H9 (cell line): ENCODE measurements around the gene FADS3. TPM values are rescaled to one million over a fixed set of nuclear protein-coding genes. Genes with fewer than 3 reads are reported as not detected.

Experiments
- DNase-seq: peaks from one replicate; pipeline ENCODE4 v3.0.0-alpha.2; 2017
- H2AFZ ChIP-seq: one replicate; pipeline ENCODE4 v1.6.1; 2013; ENCODE audit warnings: mild to moderate bottlenecking, low read length, control low read depth, moderate library complexity
- H2AK5ac ChIP-seq: 2 replicates; pipeline ENCODE4 v1.6.1; 2013; ENCODE audit warnings: low read length, control low read depth, mixed read lengths; ENCODE audit not compliant: insufficient read length
- H2BK120ac ChIP-seq: one replicate; pipeline ENCODE4 v1.6.1; 2013; ENCODE audit warnings: low read depth, mild to moderate bottlenecking, low read length, control low read depth, inconsistent platforms; ENCODE audit not compliant: poor library complexity, severe bottlenecking
- H2BK12ac ChIP-seq: 2 replicates; pipeline ENCODE4 v1.6.1; 2013; ENCODE audit warnings: low read length, control low read depth, mixed read lengths, low read depth; ENCODE audit not compliant: insufficient read length
- H2BK15ac ChIP-seq: 2 replicates; pipeline ENCODE4 v1.6.1; 2013; ENCODE audit warnings: low read depth, low read length, control low read depth
- H2BK20ac ChIP-seq: one replicate; pipeline ENCODE4 v1.6.1; 2013; ENCODE audit warnings: low read depth, mild to moderate bottlenecking, low read length, control low read depth, inconsistent platforms; ENCODE audit not compliant: poor library complexity, severe bottlenecking
- H2BK5ac ChIP-seq: 2 replicates; pipeline ENCODE4 v1.6.1; 2013; ENCODE audit warnings: low read length, control low read depth, mixed read lengths; ENCODE audit not compliant: insufficient read length
- H3K14ac ChIP-seq: 2 replicates; pipeline ENCODE4 v1.6.1; 2013; ENCODE audit warnings: low read length, control low read depth; ENCODE audit not compliant: insufficient read depth
- H3K18ac ChIP-seq: 2 replicates; pipeline ENCODE4 v1.6.1; 2013; ENCODE audit warnings: low read depth, mild to moderate bottlenecking, mixed read lengths, low read length, control low read depth; ENCODE audit not compliant: insufficient read length
- H3K23ac ChIP-seq: 2 replicates; pipeline ENCODE4 v1.6.1; 2013; ENCODE audit warnings: low read length, control low read depth, mixed read lengths, low read depth; ENCODE audit not compliant: insufficient read length
- H3K23me2 ChIP-seq: 2 replicates; pipeline ENCODE4 v1.6.1; 2013; ENCODE audit warnings: low read depth, mild to moderate bottlenecking, mixed read lengths, low read length, control low read depth; ENCODE audit not compliant: insufficient read length, poor library complexity, severe bottlenecking
- H3K27ac ChIP-seq: 2 replicates; pipeline ENCODE4 v1.5.1; 2013; ENCODE audit warnings: low read length, control low read depth, mixed read lengths, low read depth; ENCODE audit not compliant: insufficient read length
- H3K27me3 ChIP-seq: 2 replicates; pipeline ENCODE4 v1.6.1; 2013; ENCODE audit warnings: low read length, control low read depth, inconsistent platforms; ENCODE audit not compliant: insufficient read depth
- H3K4ac ChIP-seq: 2 replicates; pipeline ENCODE4 v1.6.1; 2013; ENCODE audit warnings: low read depth, mild to moderate bottlenecking, control low read depth, inconsistent platforms, low read length, moderate library complexity
- H3K4me1 ChIP-seq: 2 replicates; pipeline ENCODE4 v1.6.1; 2013; ENCODE audit warnings: low read length, control low read depth, inconsistent platforms; ENCODE audit not compliant: insufficient read depth
- H3K4me2 ChIP-seq: 2 replicates; pipeline ENCODE4 v1.6.1; 2013; ENCODE audit warnings: low read length, control low read depth, mixed read lengths; ENCODE audit not compliant: insufficient read length, insufficient read depth
- H3K56ac ChIP-seq: 2 replicates; pipeline ENCODE4 v1.6.1; 2013; ENCODE audit warnings: low read depth, mild to moderate bottlenecking, mixed read lengths, low read length, control low read depth; ENCODE audit not compliant: insufficient read length
- H3K79me1 ChIP-seq: 2 replicates; pipeline ENCODE4 v1.6.1; 2013; ENCODE audit warnings: low read depth, mild to moderate bottlenecking, moderate library complexity, low read length, control low read depth, inconsistent platforms; ENCODE audit not compliant: insufficient read depth, poor library complexity, severe bottlenecking
- H3K79me2 ChIP-seq: 2 replicates; pipeline ENCODE4 v1.6.1; 2013; ENCODE audit warnings: low read length, control low read depth, inconsistent platforms; ENCODE audit not compliant: insufficient read depth
- H3K9ac ChIP-seq: 2 replicates; pipeline ENCODE4 v1.6.1; 2013; ENCODE audit warnings: low read length, control low read depth, mixed read lengths; ENCODE audit not compliant: insufficient read length; ENCODE audit errors: extremely low read depth
- H3K9me3 ChIP-seq: one replicate; pipeline ENCODE4 v1.6.1; 2013; ENCODE audit warnings: low read depth, low read length, inconsistent platforms; ENCODE audit not compliant: control insufficient read depth
- H3T11ph ChIP-seq: one replicate; pipeline ENCODE4 v1.6.1; 2013; ENCODE audit warnings: mild to moderate bottlenecking, low read length, control low read depth, inconsistent platforms
- H4K20me1 ChIP-seq: one replicate; pipeline ENCODE4 v1.6.1; 2013; ENCODE audit not compliant: control insufficient read depth, insufficient read length, insufficient read depth
- H4K5ac ChIP-seq: 2 replicates; pipeline ENCODE4 v1.6.1; 2013; ENCODE audit warnings: low read depth, mild to moderate bottlenecking, mixed read lengths, low read length, control low read depth; ENCODE audit not compliant: insufficient read length
- H4K8ac ChIP-seq: replicated peaks from 2 replicates; pipeline ENCODE4 v1.6.1; 2013; ENCODE audit warnings: low read length, control low read depth, mixed read lengths, low read depth; ENCODE audit not compliant: insufficient read length
- H4K91ac ChIP-seq: 2 replicates; pipeline ENCODE4 v1.6.1; 2013; ENCODE audit warnings: low read depth, mild to moderate bottlenecking, moderate library complexity, mixed read lengths, low read length, control low read depth; ENCODE audit not compliant: insufficient read length
- H3K27ac Mint-ChIP-seq, 3 experiments: 2 replicates in 2 of 3; 3 replicates in 1 of 3; pipeline ENCODE4 v1.8.0; 2020 to 2021; ENCODE audit warnings: mixed read lengths in 3 of 3, mild to moderate bottlenecking in 1 of 3, moderate library complexity in 1 of 3
- H3K27me3 Mint-ChIP-seq: 2 replicates; pipeline ENCODE4 v1.8.0; 2021; ENCODE audit warnings: low read depth, mild to moderate bottlenecking, moderate library complexity, mixed read lengths
- H3K36me3 Mint-ChIP-seq, 3 experiments: 2 replicates in 2 of 3; 3 replicates in 1 of 3; pipeline ENCODE4 v1.8.0; 2020 to 2021; ENCODE audit warnings: low read depth in 3 of 3, mixed read lengths in 3 of 3; ENCODE audit not compliant: insufficient read depth in 1 of 3
- H3K4me1 Mint-ChIP-seq, 2 experiments: 2 replicates each; pipeline ENCODE4 v1.8.0; 2020; ENCODE audit warnings: mixed read lengths in 2 of 2
- H3K4me3 Mint-ChIP-seq, 2 experiments: 2 replicates in 1 of 2; 3 replicates in 1 of 2; pipeline ENCODE4 v1.8.0; 2020 to 2021; ENCODE audit warnings: mild to moderate bottlenecking in 2 of 2, mixed read lengths in 2 of 2, moderate library complexity in 1 of 2
- H3K9me3 Mint-ChIP-seq, 2 experiments: 2 replicates in 1 of 2; 3 replicates in 1 of 2; pipeline ENCODE4 v1.8.0; 2020; ENCODE audit warnings: mild to moderate bottlenecking in 2 of 2, mixed read lengths in 2 of 2, moderate library complexity in 1 of 2
- WGBS: extraction: QIAGEN DNeasy Blood & Tissue Kit; methylation state at CpG from one replicate; pipeline ENCODE4 v1.1.7; 2013; ENCODE audit warnings: missing lambda C conversion rate, low lambda C conversion rate, mixed read lengths; ENCODE audit not compliant: insufficient read length; ENCODE audit errors: extremely low coverage; 5-methylcytosine and 5-hydroxymethylcytosine counted together
- total RNA-seq: library from RNA; stranded (reverse); gene quantifications from 2 replicates; pipeline ENCODE4 v1.2.1, GENCODE V29; 2021
- TF ChIP-seq, protein P1 (sequence below): fragments of 200-600 bp; sonication (generic); conservative IDR thresholded peaks from 3 replicates; pipeline ENCODE4 v1.8.0; 2021; ENCODE audit warnings: antibody characterized with exemption, mild to moderate bottlenecking

Gene FADS3
- total RNA-seq, 1 experiment from 2014 or later: 34.9 TPM

DNA sequence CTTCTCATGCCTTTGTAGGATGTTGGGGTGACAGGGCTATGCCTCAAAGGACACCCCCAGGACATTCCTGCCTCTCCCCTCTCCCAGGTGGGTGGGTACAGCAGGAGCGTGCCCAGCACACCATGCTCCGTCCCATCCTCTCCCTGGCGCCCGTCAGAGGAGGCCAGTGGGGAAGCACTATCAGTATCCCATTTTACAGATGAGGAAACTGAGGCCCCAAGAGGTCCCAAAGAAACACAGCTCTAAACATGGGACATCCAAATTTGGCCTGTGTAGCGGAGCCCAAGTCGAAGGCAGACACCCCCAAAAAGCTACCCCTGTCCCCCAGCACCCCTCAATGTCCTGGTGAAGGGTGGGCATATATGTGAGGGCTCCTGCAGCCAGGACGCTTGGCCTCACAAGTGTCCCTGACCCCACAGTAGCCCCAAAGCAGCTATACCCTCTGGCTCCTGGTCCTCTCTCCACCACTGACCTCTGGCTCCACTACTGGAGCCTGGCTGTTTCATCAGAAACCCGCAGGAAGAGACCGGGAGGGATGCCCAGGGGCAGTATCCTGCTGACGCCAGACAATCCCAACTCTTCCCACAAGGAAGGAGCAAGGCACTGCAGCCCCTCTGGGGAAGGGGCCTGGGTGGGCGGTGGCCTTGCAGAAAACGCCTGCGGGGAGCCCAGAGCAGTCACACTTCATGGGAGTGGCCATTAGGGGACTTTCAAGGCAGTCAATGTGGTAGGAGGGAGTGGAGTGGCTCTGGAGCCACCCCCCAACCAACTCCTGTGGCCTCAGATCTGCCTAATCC is 5.4 kb downstream of the FADS3 start:
- no peak overlapping the region for H2BK20ac ChIP-seq
- no peak overlapping the region for H3K4ac ChIP-seq
- no peaks in the 10 kb centered on the region for H4K20me1 ChIP-seq
- no peak overlapping the region for H2BK5ac ChIP-seq
- no peak overlapping the region for H3K4me3 Mint-ChIP-seq
- TF ChIP-seq, protein P1, sequence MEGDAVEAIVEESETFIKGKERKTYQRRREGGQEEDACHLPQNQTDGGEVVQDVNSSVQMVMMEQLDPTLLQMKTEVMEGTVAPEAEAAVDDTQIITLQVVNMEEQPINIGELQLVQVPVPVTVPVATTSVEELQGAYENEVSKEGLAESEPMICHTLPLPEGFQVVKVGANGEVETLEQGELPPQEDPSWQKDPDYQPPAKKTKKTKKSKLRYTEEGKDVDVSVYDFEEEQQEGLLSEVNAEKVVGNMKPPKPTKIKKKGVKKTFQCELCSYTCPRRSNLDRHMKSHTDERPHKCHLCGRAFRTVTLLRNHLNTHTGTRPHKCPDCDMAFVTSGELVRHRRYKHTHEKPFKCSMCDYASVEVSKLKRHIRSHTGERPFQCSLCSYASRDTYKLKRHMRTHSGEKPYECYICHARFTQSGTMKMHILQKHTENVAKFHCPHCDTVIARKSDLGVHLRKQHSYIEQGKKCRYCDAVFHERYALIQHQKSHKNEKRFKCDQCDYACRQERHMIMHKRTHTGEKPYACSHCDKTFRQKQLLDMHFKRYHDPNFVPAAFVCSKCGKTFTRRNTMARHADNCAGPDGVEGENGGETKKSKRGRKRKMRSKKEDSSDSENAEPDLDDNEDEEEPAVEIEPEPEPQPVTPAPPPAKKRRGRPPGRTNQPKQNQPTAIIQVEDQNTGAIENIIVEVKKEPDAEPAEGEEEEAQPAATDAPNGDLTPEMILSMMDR: no peak
- H3T11ph ChIP-seq: no peak overlapping the region
- peaks cover 15 to 28% of the 10 kb centered on the region in 2 experiments for H3K4me1 Mint-ChIP-seq
- peaks cover 0 to 5% of the 10 kb centered on the region in 2 experiments; a peak in 2 of 5 replicates for H3K9me3 Mint-ChIP-seq
- no peak overlapping the region for H3K9ac ChIP-seq
- no peaks in the 10 kb centered on the region; the same call in 1 of the 2 replicates for H3K27me3 Mint-ChIP-seq
- no peak overlapping the region for H3K4me2 ChIP-seq
- no peak overlapping the region for H2AFZ ChIP-seq
- H2BK15ac ChIP-seq: no peak overlapping the region
- no peak overlapping the region for H3K14ac ChIP-seq
- no peak overlapping the region for H3K56ac ChIP-seq
- H3K79me1 ChIP-seq: no peaks in the 10 kb centered on the region
- no peak overlapping the region for H3K23ac ChIP-seq
- H2BK120ac ChIP-seq: no peak overlapping the region
- DNase-seq: no peak
- no peaks in the 10 kb centered on the region for H3K27me3 ChIP-seq
- H3K23me2 ChIP-seq: peaks cover 7% of the 10 kb centered on the region
- H3K79me2 ChIP-seq: 0 out of 2 replicates have a peak, but pooled peaks cover 2% of the 10 kb centered on the region
- no peak overlapping the region for H2BK12ac ChIP-seq
- no peak overlapping the region for H4K91ac ChIP-seq
- H3K27ac ChIP-seq: no peak overlapping the region
- H3K27ac Mint-ChIP-seq: no peak overlapping the region; a peak in 1 of 7 replicates
- peaks cover 0 to 6% (median 2%) of the 10 kb centered on the region in 3 experiments; a peak in 4 of 7 replicates for H3K36me3 Mint-ChIP-seq
- no peaks in the 10 kb centered on the region for H3K4me1 ChIP-seq
- no peak overlapping the region for H4K8ac ChIP-seq
- H3K18ac ChIP-seq: no peak overlapping the region
- no peak overlapping the region for H2AK5ac ChIP-seq
- no CpG with 5 or more reads among the region's 13 CpGs for whole genome bisulfite sequencing
- H3K9me3 ChIP-seq: no peaks in the 10 kb centered on the region
- no peak overlapping the region for H4K5ac ChIP-seq
